A549 (cell line): Measurements from ENCODE around the gene RTEL1. TPM values are rescaled to one million over a fixed set of nuclear protein-coding genes. Genes with fewer than 3 reads are reported as not detected.

Experiments
- ATAC-seq, 2 experiments: fragments of 200-7000 bp in 1 of 2; fragments of >200 bp in 1 of 2; cut with Nextera tagmentation in 1 of 2; cut with Tn5 transposase in 1 of 2; 3 replicates each; pipeline versions ENCODE4 v1.8.0 to v1.9.1; 2018 to 2020; ENCODE audit warnings: mild to moderate bottlenecking in 1 of 2, moderate library complexity in 1 of 2
- CTCF ChIA-PET: fragments of 300-600 bp; sonication (Branson Sonifier 250); formaldehyde crosslinking; extraction: SDS; loops from one replicate; lab custom pipeline; 2021; ENCODE audit warnings: antibody characterized with exemption, inconsistent platforms; lab: Yijun Ruan, JAX
- POLR2A ChIA-PET: fragments of 350-600 bp; formaldehyde crosslinking; extraction: SDS; loops from one replicate; lab custom pipeline; 2021; ENCODE audit warnings: antibody characterized with exemption, inconsistent platforms; lab: Yijun Ruan, JAX
- DNase-seq, 2 experiments: peaks; one replicate each; pipeline versions ENCODE4 v3.0.0 to v3.0.0-alpha.2; 2011 to 2016; ENCODE audit warnings: low read depth in 1 of 2, low spot score in 1 of 2
- FAIRE-seq: peaks from 2 replicates; lab custom pipeline; 2011; peaks lifted over from hg19 to GRCh38; lab: Jason Lieb, UNC
- H3K27ac ChIP-seq, 2 experiments: fragments of >200 bp; sonication (Bioruptor Twin); formaldehyde crosslinking; 3 replicates each; pipeline ENCODE4 v1.5.1; 2016 to 2017
- H3K4me1 ChIP-seq: fragments of >200 bp; sonication (Bioruptor Twin); formaldehyde crosslinking; 3 replicates; pipeline ENCODE4 v1.6.1; 2016
- H3K4me2 ChIP-seq: fragments of >200 bp; sonication (Bioruptor Twin); formaldehyde crosslinking; 3 replicates; pipeline ENCODE4 v1.6.1; 2016
- H3K4me3 ChIP-seq: fragments of >200 bp; sonication (Bioruptor Twin); formaldehyde crosslinking; 3 replicates; pipeline ENCODE4 v1.5.1; 2016
- H3K9me3 ChIP-seq: fragments of >200 bp; sonication (Bioruptor Twin); formaldehyde crosslinking; 3 replicates; pipeline ENCODE4 v1.6.1; 2016
- ATOH8 ChIP-seq: fragments of 250-450 bp; sonication (Bioruptor Pico); IDR thresholded peaks from 2 replicates; pipeline ENCODE4 v1.5.0; 2020; ENCODE audit warnings: low read depth, mild to moderate bottlenecking, moderate library complexity
- BCL3 ChIP-seq: fragments of >200 bp; sonication (Bioruptor Twin); formaldehyde crosslinking; IDR thresholded peaks from 3 replicates; pipeline ENCODE4 v1.6.1; 2016
- BHLHE40 ChIP-seq: IDR thresholded peaks from 2 replicates; pipeline ENCODE4 v1.6.1; 2012; ENCODE audit warnings: low read depth, low read length, inconsistent platforms
- CEBPB ChIP-seq, 2 experiments: fragments of >200 bp in 1 of 2; sonication (Bioruptor Twin) in 1 of 2; formaldehyde crosslinking in 1 of 2; IDR thresholded peaks; 2 replicates each; pipeline ENCODE4 v1.6.1; 2012 to 2016
- CHD2 ChIP-seq: fragments of 150-350 bp; IDR thresholded peaks from 2 replicates; pipeline ENCODE4 v1.6.1; 2014; ENCODE audit warnings: low read length; ENCODE audit not compliant: partially characterized antibody
- CHD4 ChIP-seq: fragments of 200-600 bp; sonication (generic); IDR thresholded peaks from 2 replicates; pipeline ENCODE4 v1.6.1; 2016; ENCODE audit warnings: antibody characterized with exemption, mild to moderate bottlenecking, borderline replicate concordance
- EHF ChIP-seq: fragments of 250-450 bp; sonication (Bioruptor Pico); IDR thresholded peaks from 2 replicates; pipeline ENCODE4 v1.5.0; 2020; ENCODE audit warnings: mild to moderate bottlenecking
- EHMT2 ChIP-seq: fragments of 200-600 bp; sonication (generic); IDR thresholded peaks from 2 replicates; pipeline ENCODE4 v1.6.1; 2016; ENCODE audit warnings: antibody characterized with exemption, low read depth, mild to moderate bottlenecking, moderate library complexity
- EP300 ChIP-seq, 2 experiments: fragments of >200 bp; sonication (Bioruptor Twin); formaldehyde crosslinking; IDR thresholded peaks; 2 replicates in 1 of 2; 3 replicates in 1 of 2; pipeline ENCODE4 v1.6.1; 2016 to 2017
- ESRRA ChIP-seq: fragments of 150-350 bp; IDR thresholded peaks from 2 replicates; pipeline ENCODE4 v1.6.1; 2014; ENCODE audit warnings: mild to moderate bottlenecking, low read length, borderline replicate concordance
- FOSB ChIP-seq: fragments of 250-450 bp; sonication (Bioruptor Pico); IDR thresholded peaks from 2 replicates; pipeline ENCODE4 v1.5.0; 2020; ENCODE audit warnings: mild to moderate bottlenecking, moderate library complexity
- HOXA7 ChIP-seq: fragments of 250-450 bp; sonication (Bioruptor Pico); IDR thresholded peaks from 2 replicates; pipeline ENCODE4 v1.5.0; 2020; ENCODE audit warnings: mild to moderate bottlenecking, moderate library complexity
- HOXB13 ChIP-seq: fragments of 250-450 bp; sonication (Bioruptor Pico); IDR thresholded peaks from 2 replicates; pipeline ENCODE4 v1.5.0; 2020; ENCODE audit warnings: low read depth, mild to moderate bottlenecking, moderate library complexity
- HOXB5 ChIP-seq: fragments of 250-450 bp; sonication (Bioruptor Pico); IDR thresholded peaks from 2 replicates; pipeline ENCODE4 v1.5.0; 2020; ENCODE audit warnings: mild to moderate bottlenecking, moderate library complexity
- JUNB ChIP-seq: fragments of >200 bp; sonication (Bioruptor Twin); formaldehyde crosslinking; IDR thresholded peaks from 2 replicates; pipeline ENCODE4 v1.6.1; 2016
- KDM5A ChIP-seq: fragments of 200-600 bp; sonication (generic); IDR thresholded peaks from 2 replicates; pipeline ENCODE4 v1.6.1; 2016; ENCODE audit warnings: antibody characterized with exemption, mild to moderate bottlenecking
- POLR2A ChIP-seq: IDR thresholded peaks from 2 replicates; pipeline ENCODE4 v1.6.1; 2012; ENCODE audit warnings: mild to moderate bottlenecking, low read length
- RCOR1 ChIP-seq: fragments of 150-350 bp; IDR thresholded peaks from 2 replicates; pipeline ENCODE4 v1.6.1; 2014; ENCODE audit warnings: antibody characterized with exemption, low read length, low read depth
- RNF2 ChIP-seq: fragments of 200-600 bp; sonication (generic); IDR thresholded peaks from 2 replicates; pipeline ENCODE4 v1.6.1; 2016; ENCODE audit warnings: low read depth, mild to moderate bottlenecking, antibody characterized with exemption, moderate library complexity, borderline replicate concordance
- SREBF2 ChIP-seq: fragments of 450-650 bp; IDR thresholded peaks from 2 replicates; pipeline ENCODE4 v1.6.1; 2014; ENCODE audit warnings: mild to moderate bottlenecking, moderate library complexity
- TFCP2L1 ChIP-seq: fragments of 250-450 bp; sonication (Bioruptor Pico); IDR thresholded peaks from 2 replicates; pipeline ENCODE4 v1.5.0; 2021; ENCODE audit warnings: mild to moderate bottlenecking
- ZFP36 ChIP-seq: fragments of 450-650 bp; IDR thresholded peaks from 2 replicates; pipeline ENCODE4 v1.6.1; 2014; ENCODE audit warnings: borderline replicate concordance; ENCODE audit not compliant: partially characterized antibody
- ZSCAN20 ChIP-seq: fragments of 250-450 bp; sonication (Bioruptor Pico); IDR thresholded peaks from 2 replicates; pipeline ENCODE4 v1.8.0; 2022; ENCODE audit warnings: mild to moderate bottlenecking, moderate library complexity
- WGBS: methylation state at CpG from one replicate; pipeline ENCODE4 v1.1.6; 2017; ENCODE audit errors: missing lambda C conversion rate; 5-methylcytosine and 5-hydroxymethylcytosine counted together
- polyA plus RNA-seq, 4 experiments: library from polyadenylated mRNA; depleted of rRNA in 3 of 4; stranded (reverse); fragments of >200 nt; fragmentation: RNase III in 1 of 4; extraction: RNeasy Plus Mini Kit Qiagen cat#74134 plus additional on column Dnase treatment in 1 of 4; gene quantifications; 2 replicates in 3 of 4; 3 replicates in 1 of 4; pipeline ENCODE4 v1.2.3, GENCODE V29; 2011 to 2017
- TF ChIP-seq, protein P1 (sequence below): fragments of 150-350 bp; IDR thresholded peaks from 2 replicates; pipeline ENCODE4 v1.6.1; 2014; ENCODE audit warnings: low read depth, mild to moderate bottlenecking, low read length
- TF ChIP-seq, protein P2 (sequence below): fragments of 450-650 bp; IDR thresholded peaks from 2 replicates; pipeline ENCODE4 v1.6.1; 2014; ENCODE audit warnings: antibody characterized with exemption
- TF ChIP-seq, protein P3 (sequence below): IDR thresholded peaks from 2 replicates; pipeline ENCODE4 v1.6.1; 2012
- TF ChIP-seq, protein P4 (sequence below): fragments of 250-450 bp; sonication (Bioruptor Pico); IDR thresholded peaks from 2 replicates; pipeline ENCODE4 v1.5.0; 2021; ENCODE audit warnings: mild to moderate bottlenecking, moderate library complexity, borderline replicate concordance

The RTEL1 gene
- polyA plus RNA-seq, 2 of the 4 experiments (the other 2 are of a cell fraction): 11.3 to 12.6 TPM

DNA sequence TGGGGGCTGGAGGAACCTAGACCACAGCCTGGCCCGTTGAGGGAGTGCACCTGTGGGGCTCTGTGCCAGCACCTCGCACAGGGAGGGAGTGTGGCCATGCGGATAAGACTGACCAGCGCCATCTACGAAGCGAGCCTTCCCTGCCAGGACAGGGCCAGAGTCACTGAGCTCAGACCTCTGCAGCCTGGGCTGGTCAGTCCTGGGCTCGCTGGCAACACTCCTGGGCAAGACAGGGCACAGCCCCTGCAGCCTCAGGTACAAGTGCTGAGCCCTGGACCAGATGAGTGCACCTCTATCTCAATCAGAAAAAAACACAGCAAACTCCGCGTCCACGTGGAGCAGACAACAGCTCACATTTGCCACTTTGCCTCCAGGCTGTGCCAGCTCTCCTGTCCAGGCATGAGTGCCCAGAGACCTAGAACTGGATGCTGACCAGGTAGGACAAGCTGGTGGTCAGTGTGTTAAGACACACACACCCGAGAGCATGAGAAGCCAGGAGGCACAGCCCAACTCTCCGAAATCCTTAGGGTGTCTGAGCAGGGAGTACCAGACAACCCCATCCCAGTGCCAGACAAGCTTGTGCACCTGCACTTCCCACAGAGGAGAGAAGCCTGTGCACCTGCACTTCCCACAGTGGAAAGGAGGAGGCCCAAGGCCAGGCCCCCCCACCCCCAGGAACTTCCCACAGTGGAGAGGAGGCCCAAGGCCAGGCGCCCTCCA, 44.8 kb downstream of the RTEL1 start:
- Histone ChIP-seq H3K4me3 (no peak overlapping the region), H3K9me3 (no peaks in the 10 kb centered on the region), H3K4me1 (peaks cover 38% of the 10 kb centered on the region), H3K4me2 (no peak overlapping the region), H3K27ac (no peak overlapping the region)
- FAIRE-seq (no peak), DNase-seq (no peak), ATAC-seq (no peak)
- TF ChIP-seq JUNB (no peak), BCL3 (no peak), KDM5A (no peak), CHD2 (no peak), CEBPB (IDR thresholded peaks at IDR 0.05) (no peak), FOSB (CRISPR knock-in tag) (no peak), EHF (CRISPR knock-in tag) (no peak), RCOR1 (no peak), ZSCAN20 (CRISPR knock-in tag) (no peak), POLR2A (no peak), TFCP2L1 (CRISPR knock-in tag) (no peak), SREBF2 (no peak), EP300 (IDR thresholded peaks at IDR 0.05) (no peak), ATOH8 (CRISPR knock-in tag) (no peak), ESRRA (no peak), BHLHE40 (no peak), CHD4 (no peak)
- TF ChIP-seq, protein P1, sequence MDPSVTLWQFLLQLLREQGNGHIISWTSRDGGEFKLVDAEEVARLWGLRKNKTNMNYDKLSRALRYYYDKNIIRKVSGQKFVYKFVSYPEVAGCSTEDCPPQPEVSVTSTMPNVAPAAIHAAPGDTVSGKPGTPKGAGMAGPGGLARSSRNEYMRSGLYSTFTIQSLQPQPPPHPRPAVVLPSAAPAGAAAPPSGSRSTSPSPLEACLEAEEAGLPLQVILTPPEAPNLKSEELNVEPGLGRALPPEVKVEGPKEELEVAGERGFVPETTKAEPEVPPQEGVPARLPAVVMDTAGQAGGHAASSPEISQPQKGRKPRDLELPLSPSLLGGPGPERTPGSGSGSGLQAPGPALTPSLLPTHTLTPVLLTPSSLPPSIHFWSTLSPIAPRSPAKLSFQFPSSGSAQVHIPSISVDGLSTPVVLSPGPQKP: no peak
- TF ChIP-seq, protein P2, sequence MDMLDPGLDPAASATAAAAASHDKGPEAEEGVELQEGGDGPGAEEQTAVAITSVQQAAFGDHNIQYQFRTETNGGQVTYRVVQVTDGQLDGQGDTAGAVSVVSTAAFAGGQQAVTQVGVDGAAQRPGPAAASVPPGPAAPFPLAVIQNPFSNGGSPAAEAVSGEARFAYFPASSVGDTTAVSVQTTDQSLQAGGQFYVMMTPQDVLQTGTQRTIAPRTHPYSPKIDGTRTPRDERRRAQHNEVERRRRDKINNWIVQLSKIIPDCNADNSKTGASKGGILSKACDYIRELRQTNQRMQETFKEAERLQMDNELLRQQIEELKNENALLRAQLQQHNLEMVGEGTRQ: no peak
- TF ChIP-seq, protein P3, sequence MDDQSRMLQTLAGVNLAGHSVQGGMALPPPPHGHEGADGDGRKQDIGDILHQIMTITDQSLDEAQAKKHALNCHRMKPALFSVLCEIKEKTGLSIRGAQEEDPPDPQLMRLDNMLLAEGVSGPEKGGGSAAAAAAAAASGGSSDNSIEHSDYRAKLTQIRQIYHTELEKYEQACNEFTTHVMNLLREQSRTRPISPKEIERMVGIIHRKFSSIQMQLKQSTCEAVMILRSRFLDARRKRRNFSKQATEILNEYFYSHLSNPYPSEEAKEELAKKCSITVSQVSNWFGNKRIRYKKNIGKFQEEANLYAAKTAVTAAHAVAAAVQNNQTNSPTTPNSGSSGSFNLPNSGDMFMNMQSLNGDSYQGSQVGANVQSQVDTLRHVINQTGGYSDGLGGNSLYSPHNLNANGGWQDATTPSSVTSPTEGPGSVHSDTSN: no peak
- ChIA-PET POLR2A (interaction anchor here (1.2 kb wide), 1 partner anchor 34 kb away, joined by 3 read pairs; the partner anchor contains the start of gene LIME1), CTCF (interaction anchor here (1.2 to 2.1 kb wide), 4 partner anchors 11 to 271 kb away, joined by 3 to 7 read pairs (median 6); partner anchors contain the start of gene PTK6)
- WGBS: 81% methylated on average over 10 of the region's 13 CpGs

- FAIRE-seq (no peak), DNase-seq (no peak), ATAC-seq (no peak)
- H3K4me2 ChIP-seq: no peak overlapping the region
- H3K9me3 ChIP-seq: no peaks in the 10 kb centered on the region
- ChIA-PET POLR2A (interaction anchor here (1.2 kb wide), 1 partner anchor 33 kb away, joined by 3 read pairs; the partner anchor contains the start of gene LIME1), CTCF (interaction anchor here (0.7 to 1.6 kb wide), 3 partner anchors 12 to 271 kb away, joined by 3 to 7 read pairs (median 4); no protein-coding TSS in a partner anchor)
- WGBS: 85% methylated on average over 4 of the region's 15 CpGs
- peaks cover 32% of the 10 kb centered on the region for H3K4me1 ChIP-seq
- no peak overlapping the region for H3K4me3 ChIP-seq
- H3K27ac ChIP-seq: no peak overlapping the region
- no peak for TF ChIP-seq HOXA7 (CRISPR knock-in tag)
- no peak for TF ChIP-seq EHMT2
- TF ChIP-seq RNF2: no peak
- TF ChIP-seq ZFP36: no peak
- TF ChIP-seq POLR2A: no peak
- TF ChIP-seq, protein P3: no peak
- TF ChIP-seq, protein P2: no peak
- no peak for TF ChIP-seq HOXB5 (CRISPR knock-in tag)
- no peak for TF ChIP-seq SREBF2
- TF ChIP-seq, protein P4, sequence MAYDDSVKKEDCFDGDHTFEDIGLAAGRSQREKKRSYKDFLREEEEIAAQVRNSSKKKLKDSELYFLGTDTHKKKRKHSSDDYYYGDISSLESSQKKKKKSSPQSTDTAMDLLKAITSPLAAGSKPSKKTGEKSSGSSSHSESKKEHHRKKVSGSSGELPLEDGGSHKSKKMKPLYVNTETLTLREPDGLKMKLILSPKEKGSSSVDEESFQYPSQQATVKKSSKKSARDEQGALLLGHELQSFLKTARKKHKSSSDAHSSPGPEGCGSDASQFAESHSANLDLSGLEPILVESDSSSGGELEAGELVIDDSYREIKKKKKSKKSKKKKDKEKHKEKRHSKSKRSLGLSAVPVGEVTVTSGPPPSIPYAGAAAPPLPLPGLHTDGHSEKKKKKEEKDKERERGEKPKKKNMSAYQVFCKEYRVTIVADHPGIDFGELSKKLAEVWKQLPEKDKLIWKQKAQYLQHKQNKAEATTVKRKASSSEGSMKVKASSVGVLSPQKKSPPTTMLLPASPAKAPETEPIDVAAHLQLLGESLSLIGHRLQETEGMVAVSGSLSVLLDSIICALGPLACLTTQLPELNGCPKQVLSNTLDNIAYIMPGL: no peak
- no peak for TF ChIP-seq HOXB13
These were observed 45.4 kb downstream of the RTEL1 start for GRCh38 chr20:63703471-63703975.
